ENCODE results near the gene N4BP2L1.

N4BP2L1 gene

GRCh38 chr13:32430018-32430747 is 2.3 kb upstream of the N4BP2L1 start:
- DNase-seq, result no peak

GRCh38 chr13:32429433-32429909 is 1.5 kb upstream of the N4BP2L1 start:
- DNase-seq, result no peak

- no peak for DNase-seq
Observed at GRCh38 chr13:32428581-32429432, 877 bp upstream of the N4BP2L1 start.

- DNase-seq, result peak; percentile 73
Observed at GRCh38 chr13:32426990-32427851, 709 bp downstream of the N4BP2L1 start.

GRCh38 chr13:32426191-32426989 is 1.5 kb downstream of the N4BP2L1 start:
- DNase-seq, result no peak

GRCh38 chr13:32425158-32425557 is 2.8 kb downstream of the N4BP2L1 start:
- DNase-seq, result no peak

- DNase-seq, result no peak
Observed at GRCh38 chr13:32423592-32423991, 4.3 kb downstream of the N4BP2L1 start.

GRCh38 chr13:32419862-32420261 is 8.1 kb downstream of the N4BP2L1 start:
- no peak for DNase-seq

GRCh38 chr13:32417995-32418394 is 9.9 kb downstream of the N4BP2L1 start:
- DNase-seq, result no peak

GRCh38 chr13:32415019-32415418 is 12.9 kb downstream of the N4BP2L1 start:
- DNase-seq, result no peak

- DNase-seq, result no peak
Observed at GRCh38 chr13:32414580-32414979, 13.3 kb downstream of the N4BP2L1 start.

GRCh38 chr13:32413284-32413683 is 14.6 kb downstream of the N4BP2L1 start:
- DNase-seq, result no peak

- DNase-seq, result peak; percentile 71
Observed at GRCh38 chr13:32409561-32410421, 18.1 kb downstream of the N4BP2L1 start.

- peak; percentile 97 for DNase-seq
Observed at GRCh38 chr13:32409001-32409313, 19.0 kb downstream of the N4BP2L1 start.

- DNase-seq, result no peak
Observed at GRCh38 chr13:32408296-32409000, 19.5 kb downstream of the N4BP2L1 start.

- DNase-seq, result no peak
Observed at GRCh38 chr13:32407854-32408253, 20.1 kb downstream of the N4BP2L1 start.

- DNase-seq, result no peak
Observed at GRCh38 chr13:32403108-32403507, 24.8 kb downstream of the N4BP2L1 start.

- no peak for DNase-seq
Observed at GRCh38 chr13:32391101-32391619, 36.8 kb downstream of the N4BP2L1 start.

GRCh38 chr13:32390484-32390883 is 37.4 kb downstream of the N4BP2L1 start:
- no peak for DNase-seq

- no peak for DNase-seq
Observed at GRCh38 chr13:32390048-32390447, 37.9 kb downstream of the N4BP2L1 start.

Data from NCI-H748 treated with DMSO at 0.1 percent for 48 hours (cell line).